ENCODE measurements around the gene FSTL5. TPM values are rescaled to one million over a fixed set of nuclear protein-coding genes. Genes with fewer than 3 reads are reported as not detected.

The FSTL5 gene
- total and polyA plus RNA-seq, 2 experiments from 2014 or later, result 0.06 to 0.49 TPM

GRCh38 chr4:161988946-161989345 lies 174.9 kb downstream of the FSTL5 start:
- Histone ChIP-seq H3K9me2 (ENCODE audit: insufficient read depth) (no peaks in the 10 kb centered on the region), H3K4me3 (no peak overlapping the region), H3K27me3 (ENCODE audit: insufficient read depth) (no peaks in the 10 kb centered on the region), H3K27ac (ENCODE audit: low read depth) (no peak overlapping the region), H4K20me1 (replicated peaks; ENCODE audit: insufficient read depth) (no peaks in the 10 kb centered on the region), H3K4me1 (ENCODE audit: insufficient read depth) (peaks cover 25% of the 10 kb centered on the region), H3F3A (replicated peaks; ENCODE audit: low read depth) (no peaks in the 10 kb centered on the region), H3K4me2 (no peak overlapping the region), H2AFZ (no peak overlapping the region), H3K36me3 (ENCODE audit: insufficient read depth) (no peaks in the 10 kb centered on the region), H3K79me2 (replicated peaks; ENCODE audit: insufficient read depth) (no peaks in the 10 kb centered on the region)
- Mint-ChIP-seq H3K4me1 (peaks cover 31% of the 10 kb centered on the region), H3K36me3 (ENCODE audit: low read depth) (no peaks in the 10 kb centered on the region), H3K27ac (peak overlapping the region; percentile 75; the same call in 1 of the 2 replicates), H3K27me3 (ENCODE audit: insufficient read depth, low read depth, poor library complexity) (no peaks in the 10 kb centered on the region), H3K9me3 (no peaks in the 10 kb centered on the region; the same call in 2 of the 3 replicates), H3K4me3 (no peak overlapping the region)
- no peak for TF ChIP-seq CTCF (conservative IDR thresholded peaks at IDR 0.05; ENCODE audit: low read depth in 2 of 2)
- TF ChIP-seq POLR2AphosphoS5 (IDR thresholded peaks at IDR 0.05; ENCODE audit: low read depth), result no peak
- no peak for TF ChIP-seq ETS1 (IDR thresholded peaks at IDR 0.05)
- TF ChIP-seq STAT1 (IDR thresholded peaks at IDR 0.05; ENCODE audit: unreplicated experiment), result no peak
- no peak for TF ChIP-seq EZH2phosphoT487 (IDR thresholded peaks at IDR 0.05; ENCODE audit: unreplicated experiment)
- TF ChIP-seq EZH2 (IDR thresholded peaks at IDR 0.05; ENCODE audit: low read depth, unreplicated experiment), result no peak
- TF ChIP-seq NANOG (IDR thresholded peaks at IDR 0.05; ENCODE audit: borderline replicate concordance), result no peak
- TF ChIP-seq ZNF114 (CRISPR knock-in tag; IDR thresholded peaks at IDR 0.05), result no peak
- TF ChIP-seq ZNF331 (CRISPR knock-in tag; IDR thresholded peaks at IDR 0.05; ENCODE audit: low read depth), result no peak
- TF ChIP-seq ZNF462 (CRISPR knock-in tag; IDR thresholded peaks at IDR 0.05), result no peak
- no peak for TF ChIP-seq REST (IDR thresholded peaks at IDR 0.05; ENCODE audit: unreplicated experiment)
- no peak for TF ChIP-seq JUNB (IDR thresholded peaks at IDR 0.05; ENCODE audit: unreplicated experiment)
- TF ChIP-seq CREB1 (CRISPR knock-in tag; IDR thresholded peaks at IDR 0.05; ENCODE audit: low read depth), result no peak
- ATAC-seq, result no peak
- no peak for DNase-seq (ENCODE audit: low spot score)
